Endodermal cell (in vitro differentiated cells): Measurements from ENCODE around the gene BPIFA3. TPM values are rescaled to one million over a fixed set of nuclear protein-coding genes. Genes with fewer than 3 reads are reported as not detected.

Experiments
- DNase-seq: peaks from one replicate; pipeline ENCODE4 v3.0.0-alpha.2; 2017
- H3K27ac ChIP-seq: 2 replicates; pipeline ENCODE4 v1.5.1; 2013; ENCODE audit warnings: mild to moderate bottlenecking, low read depth, low read length, moderate library complexity
- H3K27me3 ChIP-seq: 2 replicates; pipeline ENCODE4 v1.6.1; 2013; ENCODE audit warnings: mild to moderate bottlenecking, low read length, moderate library complexity; ENCODE audit not compliant: insufficient read depth, control insufficient read depth, poor library complexity, severe bottlenecking
- H3K36me3 ChIP-seq: 2 replicates; pipeline ENCODE4 v1.7.0; 2013; ENCODE audit warnings: mild to moderate bottlenecking, low read length, moderate library complexity; ENCODE audit not compliant: control insufficient read depth, insufficient read depth
- H3K4me1 ChIP-seq: one replicate; pipeline ENCODE4 v1.7.0; 2013; ENCODE audit warnings: low read length; ENCODE audit not compliant: control insufficient read depth, insufficient read depth
- H3K4me3 ChIP-seq: 2 replicates; pipeline ENCODE4 v1.5.1; 2013; ENCODE audit warnings: mild to moderate bottlenecking, low read length, moderate library complexity
- H3K9ac ChIP-seq: 2 replicates; pipeline ENCODE4 v1.6.1; 2013; ENCODE audit warnings: mild to moderate bottlenecking, low read length, moderate library complexity; ENCODE audit not compliant: poor library complexity, severe bottlenecking; ENCODE audit errors: extremely low read depth
- H3K9me3 ChIP-seq: 2 replicates; pipeline ENCODE4 v1.6.1; 2013; ENCODE audit warnings: mild to moderate bottlenecking, low read length, moderate library complexity; ENCODE audit not compliant: control insufficient read depth
- H3K27ac Mint-ChIP-seq: 2 replicates; pipeline ENCODE4 v1.8.0; 2020; ENCODE audit warnings: mixed read lengths
- H3K27me3 Mint-ChIP-seq: 2 replicates; pipeline ENCODE4 v1.8.0; 2021; ENCODE audit warnings: mild to moderate bottlenecking, mixed read lengths; ENCODE audit not compliant: insufficient read depth
- H3K36me3 Mint-ChIP-seq: 2 replicates; pipeline ENCODE4 v1.8.0; 2020; ENCODE audit warnings: low read depth, mixed read lengths
- H3K4me1 Mint-ChIP-seq: 2 replicates; pipeline ENCODE4 v1.8.0; 2020; ENCODE audit warnings: mixed read lengths
- H3K4me3 Mint-ChIP-seq: 2 replicates; pipeline ENCODE4 v1.8.0; 2020; ENCODE audit warnings: mild to moderate bottlenecking, moderate library complexity, mixed read lengths
- H3K9me3 Mint-ChIP-seq: 2 replicates; pipeline ENCODE4 v1.8.0; 2020; ENCODE audit warnings: mild to moderate bottlenecking, mixed read lengths
- WGBS, 2 experiments: methylation state at CpG; one replicate each; pipeline versions ENCODE4 v1.1.5 to v1.1.7; 2013; ENCODE audit warnings: missing lambda C conversion rate in 2 of 2, mixed read lengths in 1 of 2; ENCODE audit not compliant: insufficient coverage in 1 of 2, insufficient read length in 1 of 2; 5-methylcytosine and 5-hydroxymethylcytosine counted together
- total RNA-seq, 2 donors: library from RNA; stranded (reverse); fragmentation: NEBNext Ultra II Directional in 1 of 2; extraction: Animal tissue kit (Norgen Biotek cat#: 25700) in 1 of 2; gene quantifications; 2 replicates in 1 of 2; 3 replicates in 1 of 2; pipeline ENCODE4 v1.2.1, GENCODE V29; 2021
- TF ChIP-seq, protein P1 (sequence below): fragments of 200-600 bp; sonication (generic); conservative IDR thresholded peaks from 2 replicates; pipeline ENCODE4 v1.5.0; 2021; ENCODE audit warnings: antibody characterized with exemption, mild to moderate bottlenecking

BPIFA3 gene
- total RNA-seq, 2 donors from 2014 or later = not detected

DNA sequence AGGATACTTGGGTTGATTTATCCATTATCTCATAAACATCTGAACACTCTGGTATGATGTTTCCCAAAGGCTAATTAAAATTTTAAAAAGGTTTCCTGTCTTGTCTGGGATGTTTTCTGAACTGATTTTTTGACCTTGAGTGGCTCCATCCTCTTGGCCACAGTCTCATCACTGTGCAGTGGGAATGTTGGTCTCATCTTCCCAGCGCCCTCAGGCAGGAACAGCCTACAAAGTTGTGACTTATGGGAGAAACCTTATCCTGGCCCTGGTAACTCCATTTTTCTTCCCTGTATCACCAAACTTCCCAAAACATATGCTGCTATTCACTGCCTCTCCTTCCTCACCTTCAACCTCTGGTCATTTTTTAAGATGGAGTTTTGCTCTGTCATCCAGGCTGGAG, 6.8 kb upstream of the BPIFA3 start:
- Mint-ChIP-seq H3K9me3 (no peaks in the 10 kb centered on the region), H3K4me1 (peaks cover 2% of the 10 kb centered on the region), H3K27ac (no peak overlapping the region), H3K27me3 (peaks cover 37% of the 10 kb centered on the region), H3K4me3 (no peak overlapping the region), H3K36me3 (no peaks in the 10 kb centered on the region)
- TF ChIP-seq, protein P1, sequence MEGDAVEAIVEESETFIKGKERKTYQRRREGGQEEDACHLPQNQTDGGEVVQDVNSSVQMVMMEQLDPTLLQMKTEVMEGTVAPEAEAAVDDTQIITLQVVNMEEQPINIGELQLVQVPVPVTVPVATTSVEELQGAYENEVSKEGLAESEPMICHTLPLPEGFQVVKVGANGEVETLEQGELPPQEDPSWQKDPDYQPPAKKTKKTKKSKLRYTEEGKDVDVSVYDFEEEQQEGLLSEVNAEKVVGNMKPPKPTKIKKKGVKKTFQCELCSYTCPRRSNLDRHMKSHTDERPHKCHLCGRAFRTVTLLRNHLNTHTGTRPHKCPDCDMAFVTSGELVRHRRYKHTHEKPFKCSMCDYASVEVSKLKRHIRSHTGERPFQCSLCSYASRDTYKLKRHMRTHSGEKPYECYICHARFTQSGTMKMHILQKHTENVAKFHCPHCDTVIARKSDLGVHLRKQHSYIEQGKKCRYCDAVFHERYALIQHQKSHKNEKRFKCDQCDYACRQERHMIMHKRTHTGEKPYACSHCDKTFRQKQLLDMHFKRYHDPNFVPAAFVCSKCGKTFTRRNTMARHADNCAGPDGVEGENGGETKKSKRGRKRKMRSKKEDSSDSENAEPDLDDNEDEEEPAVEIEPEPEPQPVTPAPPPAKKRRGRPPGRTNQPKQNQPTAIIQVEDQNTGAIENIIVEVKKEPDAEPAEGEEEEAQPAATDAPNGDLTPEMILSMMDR = no peak
- Histone ChIP-seq H3K36me3 (no peaks in the 10 kb centered on the region), H3K4me3 (no peak overlapping the region), H3K9ac (no peak overlapping the region), H3K9me3 (no peaks in the 10 kb centered on the region), H3K27me3 (peaks cover 67% of the 10 kb centered on the region), H3K27ac (no peak overlapping the region), H3K4me1 (no peaks in the 10 kb centered on the region)
- WGBS, 2 experiments = 88% methylated on average over 1 of the region's 1 CpG; no CpG with 5 or more reads in 1 of the 2 experiments
- DNase-seq = no peak

DNA sequence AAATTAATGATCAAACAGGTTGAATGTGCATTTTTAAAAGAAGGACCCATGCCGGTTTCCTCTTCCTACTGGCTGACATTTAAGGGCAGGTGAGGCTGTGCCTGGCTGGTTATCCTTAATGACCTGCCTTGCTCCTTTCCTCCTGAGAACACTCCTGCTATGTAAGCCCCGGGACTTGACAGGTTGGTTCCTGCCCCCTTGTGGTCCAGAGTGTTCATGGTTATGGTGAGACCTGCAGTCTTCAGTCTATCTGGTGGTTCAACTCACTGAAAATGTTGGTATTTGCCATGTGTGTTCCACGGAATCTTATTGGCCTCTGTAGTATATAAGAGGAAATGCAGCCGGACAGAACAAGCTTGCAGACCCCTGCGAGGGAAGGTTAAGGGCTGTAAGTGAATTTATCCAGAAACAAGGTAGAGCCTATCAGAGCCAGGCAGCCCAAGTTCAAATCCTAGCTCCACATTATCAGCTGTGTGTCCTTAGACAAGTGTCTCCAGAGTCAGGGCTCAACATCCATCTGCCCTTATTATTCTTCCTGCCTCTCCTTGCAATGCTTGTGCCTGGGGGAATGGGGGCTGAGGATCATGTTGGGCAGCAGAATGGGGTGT, 5.2 kb upstream of the BPIFA3 start:
- 25% methylated on average over 4 to 5 of the region's 5 CpGs for WGBS, 2 experiments
- no peak overlapping the region for H3K4me3 Mint-ChIP-seq
- Histone ChIP-seq H3K9me3 (no peaks in the 10 kb centered on the region), H3K4me1 (no peaks in the 10 kb centered on the region), H3K36me3 (no peaks in the 10 kb centered on the region), H3K27ac (no peak overlapping the region), H3K4me3 (no peak overlapping the region), H3K27me3 (peaks cover 56% of the 10 kb centered on the region), H3K9ac (no peak overlapping the region)
- peaks cover 33% of the 10 kb centered on the region for H3K27me3 Mint-ChIP-seq
- no peaks in the 10 kb centered on the region for H3K9me3 Mint-ChIP-seq
- H3K36me3 Mint-ChIP-seq = no peaks in the 10 kb centered on the region
- no peak overlapping the region for H3K27ac Mint-ChIP-seq
- H3K4me1 Mint-ChIP-seq = peaks cover 2% of the 10 kb centered on the region
- TF ChIP-seq, protein P1 = peak; percentile 94
- peak; percentile 92 for DNase-seq

DNA sequence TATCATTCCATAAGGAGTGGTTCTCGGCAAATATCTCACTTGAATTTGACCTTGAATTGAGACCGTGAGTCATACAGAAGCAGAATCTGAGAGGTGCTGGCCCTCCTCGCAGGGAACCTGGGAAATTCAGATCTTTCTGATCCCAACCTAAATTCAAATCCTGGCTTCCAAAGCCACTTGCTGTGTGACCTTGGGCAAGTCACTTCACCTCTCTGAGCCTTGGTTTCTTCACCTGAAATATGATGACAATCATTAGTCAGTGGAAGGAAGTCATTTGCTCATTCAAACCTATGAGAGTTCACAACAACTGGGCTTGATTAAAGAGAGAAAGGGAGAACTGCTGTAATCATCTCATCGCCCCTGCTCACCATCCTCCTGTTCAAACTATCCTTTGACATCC, 7.2 kb downstream of the BPIFA3 start:
- Mint-ChIP-seq H3K36me3 (no peaks in the 10 kb centered on the region), H3K27me3 (peaks cover 45% of the 10 kb centered on the region), H3K27ac (no peak overlapping the region), H3K4me3 (no peak overlapping the region), H3K9me3 (no peaks in the 10 kb centered on the region), H3K4me1 (no peaks in the 10 kb centered on the region)
- Histone ChIP-seq H3K9ac (no peak overlapping the region), H3K4me3 (no peak overlapping the region), H3K4me1 (no peaks in the 10 kb centered on the region), H3K36me3 (no peaks in the 10 kb centered on the region), H3K27me3 (peaks cover 47% of the 10 kb centered on the region), H3K9me3 (no peaks in the 10 kb centered on the region), H3K27ac (no peak overlapping the region)
- TF ChIP-seq, protein P1 = no peak
- WGBS, 2 experiments = 85 to 88% methylated on average over 2 to 3 of the region's 4 CpGs
- no peak for DNase-seq
